SK-N-SH treated with all-trans-retinoic acid at 6 μM for 48 hours (cell line): ENCODE results near the gene RNF175.

Source experiments
- ATAC-seq: fragments of 200-7000 bp; cut with Tn5 transposase; 3 replicates; pipeline ENCODE4 v1.9.1; 2020; ENCODE audit warnings: mild to moderate bottlenecking, moderate library complexity
- ARNTL ChIP-seq: fragments of 450-650 bp; formaldehyde crosslinking; IDR thresholded peaks from 2 replicates; pipeline ENCODE4 v1.5.0; 2020; ENCODE audit warnings: low read depth, mild to moderate bottlenecking, moderate library complexity, borderline replicate concordance
- BACH2 ChIP-seq: fragments of 250-450 bp; sonication (Bioruptor Pico); IDR thresholded peaks from 2 replicates; pipeline ENCODE4 v1.9.0; 2021; ENCODE audit warnings: mild to moderate bottlenecking, borderline replicate concordance
- CSDC2 ChIP-seq: fragments of 250-450 bp; sonication (Bioruptor Pico); IDR thresholded peaks from 2 replicates; pipeline ENCODE4 v1.5.0; 2020; ENCODE audit warnings: mild to moderate bottlenecking, moderate library complexity
- ESRRG ChIP-seq: fragments of 250-450 bp; sonication (Bioruptor Pico); IDR thresholded peaks from 2 replicates; pipeline ENCODE4 v1.6.1; 2021; ENCODE audit warnings: mild to moderate bottlenecking
- GLIS3 ChIP-seq: fragments of 250-450 bp; sonication (Bioruptor Pico); IDR thresholded peaks from 2 replicates; pipeline ENCODE4 v1.5.0; 2020; ENCODE audit warnings: mild to moderate bottlenecking, moderate library complexity
- ISL1 ChIP-seq: fragments of 250-450 bp; sonication (Bioruptor Pico); IDR thresholded peaks from 2 replicates; pipeline ENCODE4 v2.1.2; 2022; ENCODE audit warnings: mild to moderate bottlenecking, moderate library complexity
- OSR1 ChIP-seq: fragments of 250-450 bp; sonication (Bioruptor Pico); IDR thresholded peaks from 2 replicates; pipeline ENCODE4 v1.8.0; 2022; ENCODE audit warnings: moderate library complexity, mild to moderate bottlenecking, inconsistent platforms
- PPARA ChIP-seq: fragments of 250-450 bp; sonication (Bioruptor Pico); IDR thresholded peaks from 2 replicates; pipeline ENCODE4 v1.5.0; 2020; ENCODE audit warnings: mild to moderate bottlenecking, borderline replicate concordance
- SNAI2 ChIP-seq: fragments of 250-450 bp; sonication (Bioruptor Pico); IDR thresholded peaks from 2 replicates; pipeline ENCODE4 v1.5.0; 2020; ENCODE audit warnings: mild to moderate bottlenecking, moderate library complexity
- TCF4 ChIP-seq: fragments of 250-450 bp; sonication (Bioruptor Pico); IDR thresholded peaks from 2 replicates; pipeline ENCODE4 v1.8.0; 2021; ENCODE audit warnings: mild to moderate bottlenecking, moderate library complexity, borderline replicate concordance
- TOX ChIP-seq: fragments of 250-450 bp; sonication (Bioruptor Pico); IDR thresholded peaks from 2 replicates; pipeline ENCODE4 v1.8.0; 2021; ENCODE audit warnings: mild to moderate bottlenecking, moderate library complexity, borderline replicate concordance
- ZC3H10 ChIP-seq: fragments of 250-450 bp; sonication (Bioruptor Pico); IDR thresholded peaks from 2 replicates; pipeline ENCODE4 v1.5.1; 2021; ENCODE audit warnings: mild to moderate bottlenecking, moderate library complexity
- ZFP3 ChIP-seq: fragments of 250-450 bp; sonication (Bioruptor Pico); IDR thresholded peaks from 2 replicates; pipeline ENCODE4 v1.5.0; 2020; ENCODE audit warnings: mild to moderate bottlenecking, moderate library complexity
- ZFP30 ChIP-seq: fragments of 450-650 bp; formaldehyde crosslinking; IDR thresholded peaks from 2 replicates; pipeline ENCODE4 v1.5.0; 2022; ENCODE audit warnings: mild to moderate bottlenecking, moderate library complexity
- ZNF70 ChIP-seq: fragments of 450-650 bp; formaldehyde crosslinking; IDR thresholded peaks from 2 replicates; pipeline ENCODE4 v1.5.0; 2020; ENCODE audit warnings: mild to moderate bottlenecking, moderate library complexity
- ZNF8 ChIP-seq: fragments of 450-650 bp; formaldehyde crosslinking; IDR thresholded peaks from 2 replicates; pipeline ENCODE4 v1.5.0; 2020; ENCODE audit warnings: mild to moderate bottlenecking, moderate library complexity
- TF ChIP-seq, protein P1 (sequence below): fragments of 250-450 bp; sonication (Bioruptor Pico); IDR thresholded peaks from 2 replicates; pipeline ENCODE4 v1.5.1; 2020; ENCODE audit warnings: low read depth, mild to moderate bottlenecking, moderate library complexity
- TF ChIP-seq, protein P2 (sequence below): fragments of 250-450 bp; sonication (Bioruptor Pico); IDR thresholded peaks from 2 replicates; pipeline ENCODE4 v1.5.1; 2021; ENCODE audit warnings: mild to moderate bottlenecking, moderate library complexity
- TF ChIP-seq, protein P3 (sequence below): fragments of 250-450 bp; sonication (Bioruptor Pico); IDR thresholded peaks from 2 replicates; pipeline ENCODE4 v1.8.0; 2021; ENCODE audit warnings: low read depth, mild to moderate bottlenecking, moderate library complexity, borderline replicate concordance
- TF ChIP-seq, protein P4 (sequence below): fragments of 250-450 bp; sonication (Bioruptor Pico); IDR thresholded peaks from 2 replicates; pipeline ENCODE4 v1.5.0; 2020; ENCODE audit warnings: mild to moderate bottlenecking, moderate library complexity
- TF ChIP-seq, protein P5 (sequence below): fragments of 250-450 bp; sonication (Bioruptor Pico); IDR thresholded peaks from 2 replicates; pipeline ENCODE4 v1.8.0; 2020; ENCODE audit warnings: mild to moderate bottlenecking, moderate library complexity, borderline replicate concordance

Gene RNF175

DNA sequence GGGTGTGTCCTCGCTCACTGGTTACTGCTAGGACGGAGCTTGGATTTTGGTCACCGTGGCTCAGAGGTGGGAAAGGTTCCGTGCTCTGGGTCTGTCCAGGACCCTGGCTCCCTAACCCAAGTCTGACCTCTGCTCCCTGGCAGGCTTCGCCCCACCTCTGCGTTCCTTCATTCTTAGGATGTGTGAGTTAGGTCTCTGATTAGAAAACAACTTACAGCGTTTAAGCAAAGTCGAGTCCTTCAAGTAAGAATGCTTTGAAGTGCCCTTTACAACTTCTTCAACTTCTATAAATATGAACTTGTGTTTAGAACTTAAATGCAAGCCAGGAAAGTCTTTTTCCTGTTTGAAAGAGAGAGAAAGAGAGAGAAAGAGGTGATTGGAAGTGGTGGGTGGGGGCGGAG lies 74.9 kb downstream of the RNF175 start:
- no peak for TF ChIP-seq TCF4 (CRISPR knock-in tag)
- no peak for TF ChIP-seq ZC3H10 (CRISPR knock-in tag)
- no peak for TF ChIP-seq ZFP30
- no peak for TF ChIP-seq ZNF70 (CRISPR knock-in tag)
- TF ChIP-seq GLIS3 = no peak
- no peak for TF ChIP-seq ZFP3 (CRISPR knock-in tag)
- TF ChIP-seq, protein P1, sequence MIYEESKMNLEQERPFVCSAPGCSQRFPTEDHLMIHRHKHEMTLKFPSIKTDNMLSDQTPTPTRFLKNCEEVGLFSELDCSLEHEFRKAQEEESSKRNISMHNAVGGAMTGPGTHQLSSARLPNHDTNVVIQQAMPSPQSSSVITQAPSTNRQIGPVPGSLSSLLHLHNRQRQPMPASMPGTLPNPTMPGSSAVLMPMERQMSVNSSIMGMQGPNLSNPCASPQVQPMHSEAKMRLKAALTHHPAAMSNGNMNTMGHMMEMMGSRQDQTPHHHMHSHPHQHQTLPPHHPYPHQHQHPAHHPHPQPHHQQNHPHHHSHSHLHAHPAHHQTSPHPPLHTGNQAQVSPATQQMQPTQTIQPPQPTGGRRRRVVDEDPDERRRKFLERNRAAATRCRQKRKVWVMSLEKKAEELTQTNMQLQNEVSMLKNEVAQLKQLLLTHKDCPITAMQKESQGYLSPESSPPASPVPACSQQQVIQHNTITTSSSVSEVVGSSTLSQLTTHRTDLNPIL (CRISPR knock-in tag) = no peak
- TF ChIP-seq, protein P2, sequence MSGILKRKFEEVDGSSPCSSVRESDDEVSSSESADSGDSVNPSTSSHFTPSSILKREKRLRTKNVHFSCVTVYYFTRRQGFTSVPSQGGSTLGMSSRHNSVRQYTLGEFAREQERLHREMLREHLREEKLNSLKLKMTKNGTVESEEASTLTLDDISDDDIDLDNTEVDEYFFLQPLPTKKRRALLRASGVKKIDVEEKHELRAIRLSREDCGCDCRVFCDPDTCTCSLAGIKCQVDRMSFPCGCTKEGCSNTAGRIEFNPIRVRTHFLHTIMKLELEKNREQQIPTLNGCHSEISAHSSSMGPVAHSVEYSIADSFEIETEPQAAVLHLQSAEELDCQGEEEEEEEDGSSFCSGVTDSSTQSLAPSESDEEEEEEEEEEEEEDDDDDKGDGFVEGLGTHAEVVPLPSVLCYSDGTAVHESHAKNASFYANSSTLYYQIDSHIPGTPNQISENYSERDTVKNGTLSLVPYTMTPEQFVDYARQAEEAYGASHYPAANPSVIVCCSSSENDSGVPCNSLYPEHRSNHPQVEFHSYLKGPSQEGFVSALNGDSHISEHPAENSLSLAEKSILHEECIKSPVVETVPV = no peak
- TF ChIP-seq, protein P3, sequence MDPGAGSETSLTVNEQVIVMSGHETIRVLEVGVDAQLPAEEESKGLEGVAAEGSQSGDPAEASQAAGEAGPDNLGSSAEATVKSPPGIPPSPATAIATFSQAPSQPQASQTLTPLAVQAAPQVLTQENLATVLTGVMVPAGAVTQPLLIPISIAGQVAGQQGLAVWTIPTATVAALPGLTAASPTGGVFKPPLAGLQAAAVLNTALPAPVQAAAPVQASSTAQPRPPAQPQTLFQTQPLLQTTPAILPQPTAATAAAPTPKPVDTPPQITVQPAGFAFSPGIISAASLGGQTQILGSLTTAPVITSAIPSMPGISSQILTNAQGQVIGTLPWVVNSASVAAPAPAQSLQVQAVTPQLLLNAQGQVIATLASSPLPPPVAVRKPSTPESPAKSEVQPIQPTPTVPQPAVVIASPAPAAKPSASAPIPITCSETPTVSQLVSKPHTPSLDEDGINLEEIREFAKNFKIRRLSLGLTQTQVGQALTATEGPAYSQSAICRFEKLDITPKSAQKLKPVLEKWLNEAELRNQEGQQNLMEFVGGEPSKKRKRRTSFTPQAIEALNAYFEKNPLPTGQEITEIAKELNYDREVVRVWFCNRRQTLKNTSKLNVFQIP (CRISPR knock-in tag) = no peak
- TF ChIP-seq, protein P4, sequence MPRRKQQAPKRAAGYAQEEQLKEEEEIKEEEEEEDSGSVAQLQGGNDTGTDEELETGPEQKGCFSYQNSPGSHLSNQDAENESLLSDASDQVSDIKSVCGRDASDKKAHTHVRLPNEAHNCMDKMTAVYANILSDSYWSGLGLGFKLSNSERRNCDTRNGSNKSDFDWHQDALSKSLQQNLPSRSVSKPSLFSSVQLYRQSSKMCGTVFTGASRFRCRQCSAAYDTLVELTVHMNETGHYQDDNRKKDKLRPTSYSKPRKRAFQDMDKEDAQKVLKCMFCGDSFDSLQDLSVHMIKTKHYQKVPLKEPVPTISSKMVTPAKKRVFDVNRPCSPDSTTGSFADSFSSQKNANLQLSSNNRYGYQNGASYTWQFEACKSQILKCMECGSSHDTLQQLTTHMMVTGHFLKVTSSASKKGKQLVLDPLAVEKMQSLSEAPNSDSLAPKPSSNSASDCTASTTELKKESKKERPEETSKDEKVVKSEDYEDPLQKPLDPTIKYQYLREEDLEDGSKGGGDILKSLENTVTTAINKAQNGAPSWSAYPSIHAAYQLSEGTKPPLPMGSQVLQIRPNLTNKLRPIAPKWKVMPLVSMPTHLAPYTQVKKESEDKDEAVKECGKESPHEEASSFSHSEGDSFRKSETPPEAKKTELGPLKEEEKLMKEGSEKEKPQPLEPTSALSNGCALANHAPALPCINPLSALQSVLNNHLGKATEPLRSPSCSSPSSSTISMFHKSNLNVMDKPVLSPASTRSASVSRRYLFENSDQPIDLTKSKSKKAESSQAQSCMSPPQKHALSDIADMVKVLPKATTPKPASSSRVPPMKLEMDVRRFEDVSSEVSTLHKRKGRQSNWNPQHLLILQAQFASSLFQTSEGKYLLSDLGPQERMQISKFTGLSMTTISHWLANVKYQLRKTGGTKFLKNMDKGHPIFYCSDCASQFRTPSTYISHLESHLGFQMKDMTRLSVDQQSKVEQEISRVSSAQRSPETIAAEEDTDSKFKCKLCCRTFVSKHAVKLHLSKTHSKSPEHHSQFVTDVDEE (CRISPR knock-in tag) = no peak
- TF ChIP-seq, protein P5, sequence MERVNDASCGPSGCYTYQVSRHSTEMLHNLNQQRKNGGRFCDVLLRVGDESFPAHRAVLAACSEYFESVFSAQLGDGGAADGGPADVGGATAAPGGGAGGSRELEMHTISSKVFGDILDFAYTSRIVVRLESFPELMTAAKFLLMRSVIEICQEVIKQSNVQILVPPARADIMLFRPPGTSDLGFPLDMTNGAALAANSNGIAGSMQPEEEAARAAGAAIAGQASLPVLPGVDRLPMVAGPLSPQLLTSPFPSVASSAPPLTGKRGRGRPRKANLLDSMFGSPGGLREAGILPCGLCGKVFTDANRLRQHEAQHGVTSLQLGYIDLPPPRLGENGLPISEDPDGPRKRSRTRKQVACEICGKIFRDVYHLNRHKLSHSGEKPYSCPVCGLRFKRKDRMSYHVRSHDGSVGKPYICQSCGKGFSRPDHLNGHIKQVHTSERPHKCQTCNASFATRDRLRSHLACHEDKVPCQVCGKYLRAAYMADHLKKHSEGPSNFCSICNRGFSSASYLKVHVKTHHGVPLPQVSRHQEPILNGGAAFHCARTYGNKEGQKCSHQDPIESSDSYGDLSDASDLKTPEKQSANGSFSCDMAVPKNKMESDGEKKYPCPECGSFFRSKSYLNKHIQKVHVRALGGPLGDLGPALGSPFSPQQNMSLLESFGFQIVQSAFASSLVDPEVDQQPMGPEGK (CRISPR knock-in tag) = no peak
- TF ChIP-seq TOX (CRISPR knock-in tag) = no peak
- TF ChIP-seq ESRRG (CRISPR knock-in tag) = no peak
- ATAC-seq = no peak

GRCh38 chr4:153684182-153684970 lies 75.4 kb downstream of the RNF175 start, which contains the start of gene TLR2:
TSS of gene TLR2 (plus strand) at chr4:153684280. CDS start at chr4:153702908, 18,628 bp downstream.
- ATAC-seq = peak; percentile 81
- TF ChIP-seq ZFP30 (no peak), ZFP3 (CRISPR knock-in tag) (no peak), ESRRG (CRISPR knock-in tag) (no peak)

GRCh38 chr4:153683763-153684181 lies 76.1 kb downstream of the RNF175 start:
- TF ChIP-seq SNAI2 (CRISPR knock-in tag) (no peak), ARNTL (CRISPR knock-in tag) (no peak), OSR1 (CRISPR knock-in tag) (no peak), BACH2 (CRISPR knock-in tag) (no peak), ISL1 (CRISPR knock-in tag) (no peak)
- peak; percentile 73 for ATAC-seq

- TF ChIP-seq ZNF8 (CRISPR knock-in tag) = no peak
- TF ChIP-seq ZFP30 = no peak
- TF ChIP-seq PPARA (CRISPR knock-in tag) = no peak
- TF ChIP-seq, protein P4 (CRISPR knock-in tag) = no peak
- no peak for TF ChIP-seq CSDC2 (CRISPR knock-in tag)
- ATAC-seq = no peak
Observed at GRCh38 chr4:153679486-153679885, 80.3 kb downstream of the RNF175 start.
